Measurements from ENCODE around the gene AMIGO3.

Gene AMIGO3

DNA sequence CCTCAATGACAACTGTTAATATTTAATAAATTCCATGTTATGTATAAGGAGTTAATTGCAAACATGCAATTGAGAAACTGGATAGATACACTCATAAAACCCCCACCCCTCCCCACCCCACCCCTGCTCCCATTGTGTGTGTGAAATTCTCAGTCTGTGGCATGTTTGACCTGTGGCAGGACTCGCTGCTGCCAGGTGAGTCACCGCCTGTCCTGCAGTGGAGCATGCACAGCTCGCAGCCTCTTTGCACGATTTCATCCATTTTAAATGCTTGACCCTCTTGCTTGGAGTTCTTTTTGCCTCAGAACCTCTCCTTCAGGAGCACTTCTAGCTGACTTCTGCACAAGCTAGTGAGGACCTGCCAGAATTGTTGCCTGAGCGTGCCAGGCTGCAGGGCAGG is 50.6 kb downstream of the AMIGO3 start:
- no peak for DNase-seq (ENCODE audit: low read depth)

- DNase-seq (ENCODE audit: low read depth), result no peak
Observed at GRCh38 chr3:49668414-49668797, 51.1 kb downstream of the AMIGO3 start.

- DNase-seq (ENCODE audit: low read depth), result no peak
Observed at GRCh38 chr3:49667701-49668413, 51.6 kb downstream of the AMIGO3 start.

Data from GM04504 (cell line).